Measurements from ENCODE around the gene SMAD6. TPM values are rescaled to one million over a fixed set of nuclear protein-coding genes. Genes with fewer than 3 reads are reported as not detected.

Gene SMAD6
- total and polyA plus RNA-seq, 10 of the 15 experiments (the other 5 are each of a cell fraction or from before 2014, with no cell fraction given): under 0.01 to 0.10 (median 0.03) TPM; not detected in 7

- ChIA-PET CTCF (no interaction called here), SMC1A (ENCODE audit: uncharacterized antibody, unreplicated experiment) (no interaction called here), RAD21 (ENCODE audit: unreplicated experiment) (no interaction called here), POLR2A (no interaction called here)
- Histone ChIP-seq H3K79me2 (ENCODE audit: control insufficient read depth, insufficient read depth, low read length) (no peaks in the 10 kb centered on the region), H3K4me1 (ENCODE audit: control insufficient read depth, insufficient read depth, low read length) (no peaks in the 10 kb centered on the region), H3K27ac (ENCODE audit: control insufficient read depth, insufficient read depth) (no peak overlapping the region), H2AFZ (ENCODE audit: control insufficient read depth, low read depth, low read length) (no peak overlapping the region), H3K4me3 (no peak overlapping the region), H3K27me3 (replicated peaks in 1 of 2; ENCODE audit: control insufficient read depth in 2 of 2, insufficient read depth in 2 of 2, low read length in 1 of 2) (no peaks in the 10 kb centered on the region), H3K9me3 (replicated peaks; ENCODE audit: control insufficient read depth, insufficient read depth, low read length) (no peaks in the 10 kb centered on the region), H3K9ac (ENCODE audit: control insufficient read depth, insufficient read depth, low read length) (no peak overlapping the region), H4K20me1 (ENCODE audit: control insufficient read depth, insufficient read depth) (no peaks in the 10 kb centered on the region), H3K36me3 (ENCODE audit: control insufficient read depth in 2 of 2, insufficient read depth in 2 of 2, low read length in 1 of 2) (no peaks in the 10 kb centered on the region), H3K4me2 (ENCODE audit: control insufficient read depth, insufficient read depth) (no peak overlapping the region)
- DNase-seq (ENCODE audit: low read depth, low spot score) (no peak), ATAC-seq (no peak), FAIRE-seq (no peak)
- no TSS peak for BruUV-seq (replicated peaks)
- 58% methylated on average over 1 of the region's 1 CpG for WGBS (ENCODE audit: insufficient coverage, insufficient replicate concordance, low lambda C conversion rate, missing lambda C conversion rate)
- intact Hi-C loops (cut with micrococcal nuclease; ENCODE audit: unreplicated experiment): no loop called here
- in situ Hi-C loops (cut with MboI): no loop called here
- no peak for TF ChIP-seq POLR2A (IDR thresholded peaks at IDR 0.05; ENCODE audit: low read depth, low read length)
- TF ChIP-seq HDGF (IDR thresholded peaks at IDR 0.05): no peak
Measured at GRCh38 chr15:66787489-66787871, 85.4 kb downstream of the SMAD6 start.

GRCh38 chr15:66788024-66788423 is 86.0 kb downstream of the SMAD6 start:
- CTCF ChIA-PET: no interaction called here
- RAD21 ChIA-PET (ENCODE audit: unreplicated experiment): no interaction called here
- BruUV-seq (replicated peaks): no TSS peak
- no peak overlapping the region for H3K9ac ChIP-seq (ENCODE audit: control insufficient read depth, insufficient read depth, low read length)
- 63% methylated on average over 4 of the region's 4 CpGs for WGBS (ENCODE audit: insufficient coverage, insufficient replicate concordance, low lambda C conversion rate, missing lambda C conversion rate)
- no peaks in the 10 kb centered on the region for H3K9me3 ChIP-seq (replicated peaks; ENCODE audit: control insufficient read depth, insufficient read depth, low read length)
- SMC1A ChIA-PET (ENCODE audit: uncharacterized antibody, unreplicated experiment): no interaction called here
- H4K20me1 ChIP-seq (ENCODE audit: control insufficient read depth, insufficient read depth): no peaks in the 10 kb centered on the region
- no peaks in the 10 kb centered on the region for H3K36me3 ChIP-seq (ENCODE audit: control insufficient read depth in 2 of 2, insufficient read depth in 2 of 2, low read length in 1 of 2)
- H3K4me3 ChIP-seq: no peak overlapping the region
- in situ Hi-C loops (cut with MboI): no loop called here
- DNase-seq (ENCODE audit: low read depth, low spot score): no peak
- H3K27ac ChIP-seq (ENCODE audit: control insufficient read depth, insufficient read depth): no peak overlapping the region
- intact Hi-C loops (cut with micrococcal nuclease; ENCODE audit: unreplicated experiment): no loop called here
- H3K27me3 ChIP-seq (replicated peaks in 1 of 2; ENCODE audit: control insufficient read depth in 2 of 2, insufficient read depth in 2 of 2, low read length in 1 of 2): no peaks in the 10 kb centered on the region
- FAIRE-seq: no peak
- no peak for ATAC-seq
- POLR2A ChIA-PET: no interaction called here
- no peak overlapping the region for H2AFZ ChIP-seq (ENCODE audit: control insufficient read depth, low read depth, low read length)
- H3K4me1 ChIP-seq (ENCODE audit: control insufficient read depth, insufficient read depth, low read length): no peaks in the 10 kb centered on the region
- H3K79me2 ChIP-seq (ENCODE audit: control insufficient read depth, insufficient read depth, low read length): no peaks in the 10 kb centered on the region
- no peak overlapping the region for H3K4me2 ChIP-seq (ENCODE audit: control insufficient read depth, insufficient read depth)
- TF ChIP-seq SMAD1 (IDR thresholded peaks at IDR 0.05; ENCODE audit: low read depth, partially characterized antibody): no peak
- no peak for TF ChIP-seq TAF1 (IDR thresholded peaks at IDR 0.05; ENCODE audit: borderline replicate concordance, low read depth, low read length)
- TF ChIP-seq ZNF622 (IDR thresholded peaks at IDR 0.05): no peak
- no peak for TF ChIP-seq ZNF207 (IDR thresholded peaks at IDR 0.05; ENCODE audit: borderline replicate concordance)
- no peak for TF ChIP-seq BCL3 (IDR thresholded peaks at IDR 0.05; ENCODE audit: borderline replicate concordance, insufficient read depth, low read depth, low read length, poor library complexity, severe bottlenecking)
- TF ChIP-seq SUPT20H (IDR thresholded peaks at IDR 0.05; ENCODE audit: borderline replicate concordance, control insufficient read depth, low read depth, low read length): no peak
- TF ChIP-seq RELA (IDR thresholded peaks at IDR 0.05; ENCODE audit: borderline replicate concordance, partially characterized antibody): no peak
- TF ChIP-seq ZNF24 (IDR thresholded peaks at IDR 0.05): no peak
- TF ChIP-seq ZBTB4 (CRISPR knock-in tag; IDR thresholded peaks at IDR 0.05): no peak
- TF ChIP-seq ATF3 (IDR thresholded peaks at IDR 0.05; ENCODE audit: borderline replicate concordance, extremely low read depth, low read depth, low read length): no peak
- no peak for TF ChIP-seq MXI1 (IDR thresholded peaks at IDR 0.05; ENCODE audit: low read depth, low read length)
- no peak for TF ChIP-seq ZBED1 (IDR thresholded peaks at IDR 0.05; ENCODE audit: borderline replicate concordance)

Measured in GM12878 (cell line).